Endodermal cell (in vitro differentiated cells): ENCODE measurements around the gene LIPK. TPM values are rescaled to one million over a fixed set of nuclear protein-coding genes. Genes with fewer than 3 reads are reported as not detected.
"Not testable (repeated sequence)": the region's sequence is repeated elsewhere in the genome, so short reads cannot be mapped to it uniquely, and the experiment has no call there.

ENCODE experiments used
- DNase-seq: peaks from one replicate; pipeline ENCODE4 v3.0.0-alpha.2; 2017
- H3K27ac ChIP-seq: 2 replicates; pipeline ENCODE4 v1.5.1; 2013; ENCODE audit warnings: mild to moderate bottlenecking, low read depth, low read length, moderate library complexity
- H3K27me3 ChIP-seq: 2 replicates; pipeline ENCODE4 v1.6.1; 2013; ENCODE audit warnings: mild to moderate bottlenecking, low read length, moderate library complexity; ENCODE audit not compliant: insufficient read depth, control insufficient read depth, poor library complexity, severe bottlenecking
- H3K36me3 ChIP-seq: 2 replicates; pipeline ENCODE4 v1.7.0; 2013; ENCODE audit warnings: mild to moderate bottlenecking, low read length, moderate library complexity; ENCODE audit not compliant: control insufficient read depth, insufficient read depth
- H3K4me1 ChIP-seq: one replicate; pipeline ENCODE4 v1.7.0; 2013; ENCODE audit warnings: low read length; ENCODE audit not compliant: control insufficient read depth, insufficient read depth
- H3K4me3 ChIP-seq: 2 replicates; pipeline ENCODE4 v1.5.1; 2013; ENCODE audit warnings: mild to moderate bottlenecking, low read length, moderate library complexity
- H3K9ac ChIP-seq: 2 replicates; pipeline ENCODE4 v1.6.1; 2013; ENCODE audit warnings: mild to moderate bottlenecking, low read length, moderate library complexity; ENCODE audit not compliant: poor library complexity, severe bottlenecking; ENCODE audit errors: extremely low read depth
- H3K9me3 ChIP-seq: 2 replicates; pipeline ENCODE4 v1.6.1; 2013; ENCODE audit warnings: mild to moderate bottlenecking, low read length, moderate library complexity; ENCODE audit not compliant: control insufficient read depth
- H3K27ac Mint-ChIP-seq: 2 replicates; pipeline ENCODE4 v1.8.0; 2020; ENCODE audit warnings: mixed read lengths
- H3K27me3 Mint-ChIP-seq: 2 replicates; pipeline ENCODE4 v1.8.0; 2021; ENCODE audit warnings: mild to moderate bottlenecking, mixed read lengths; ENCODE audit not compliant: insufficient read depth
- H3K36me3 Mint-ChIP-seq: 2 replicates; pipeline ENCODE4 v1.8.0; 2020; ENCODE audit warnings: low read depth, mixed read lengths
- H3K4me1 Mint-ChIP-seq: 2 replicates; pipeline ENCODE4 v1.8.0; 2020; ENCODE audit warnings: mixed read lengths
- H3K4me3 Mint-ChIP-seq: 2 replicates; pipeline ENCODE4 v1.8.0; 2020; ENCODE audit warnings: mild to moderate bottlenecking, moderate library complexity, mixed read lengths
- H3K9me3 Mint-ChIP-seq: 2 replicates; pipeline ENCODE4 v1.8.0; 2020; ENCODE audit warnings: mild to moderate bottlenecking, mixed read lengths
- WGBS, 2 experiments: methylation state at CpG; one replicate each; pipeline versions ENCODE4 v1.1.5 to v1.1.7; 2013; ENCODE audit warnings: missing lambda C conversion rate in 2 of 2, mixed read lengths in 1 of 2; ENCODE audit not compliant: insufficient coverage in 1 of 2, insufficient read length in 1 of 2; 5-methylcytosine and 5-hydroxymethylcytosine counted together
- total RNA-seq, 2 donors: library from RNA; stranded (reverse); fragmentation: NEBNext Ultra II Directional in 1 of 2; extraction: Animal tissue kit (Norgen Biotek cat#: 25700) in 1 of 2; gene quantifications; 2 replicates in 1 of 2; 3 replicates in 1 of 2; pipeline ENCODE4 v1.2.1, GENCODE V29; 2021
- TF ChIP-seq, protein P1 (sequence below): fragments of 200-600 bp; sonication (generic); conservative IDR thresholded peaks from 2 replicates; pipeline ENCODE4 v1.5.0; 2021; ENCODE audit warnings: antibody characterized with exemption, mild to moderate bottlenecking

Gene LIPK
- total RNA-seq, 2 donors from 2014 or later, result not detected

DNA sequence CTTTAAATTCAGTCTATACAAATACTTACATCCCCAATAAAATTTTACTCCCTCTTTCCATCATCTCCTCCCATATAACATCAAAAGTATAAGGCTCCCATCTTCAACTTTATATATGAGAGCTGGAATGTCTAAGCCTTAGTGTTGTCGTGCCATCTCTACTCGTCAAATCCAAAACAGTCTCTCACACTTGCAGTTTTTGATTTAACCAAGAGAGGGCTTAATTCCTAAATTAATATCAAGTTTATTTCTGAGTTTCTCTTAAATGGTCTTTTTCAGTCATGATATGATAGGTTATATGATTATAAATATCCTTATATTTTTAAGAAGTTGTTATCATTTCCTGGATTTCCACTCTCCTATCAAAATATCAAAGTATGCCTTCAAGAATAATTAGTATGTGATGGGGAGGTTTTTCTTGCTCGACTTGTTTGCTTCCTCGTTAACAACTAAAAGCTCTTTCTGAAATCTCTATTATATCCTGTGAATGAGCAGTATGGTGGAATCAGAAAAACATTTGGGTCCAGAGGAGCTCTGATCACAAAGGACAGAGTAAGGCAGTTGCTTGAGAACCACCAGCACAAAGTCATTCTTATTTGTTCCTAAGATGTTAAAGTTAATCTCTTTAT lies 12.5 kb upstream of the LIPK start:
- Histone ChIP-seq H3K9ac (no peak overlapping the region), H3K36me3 (no peaks in the 10 kb centered on the region), H3K27ac (no peak overlapping the region), H3K9me3 (no peaks in the 10 kb centered on the region), H3K4me3 (no peak overlapping the region), H3K4me1 (no peaks in the 10 kb centered on the region), H3K27me3 (no peaks in the 10 kb centered on the region)
- no peak for DNase-seq
- Mint-ChIP-seq H3K9me3 (no peaks in the 10 kb centered on the region), H3K27ac (no peak overlapping the region), H3K4me1 (peaks cover 7% of the 10 kb centered on the region), H3K36me3 (no peaks in the 10 kb centered on the region), H3K27me3 (peaks cover 24% of the 10 kb centered on the region), H3K4me3 (no peak overlapping the region)
- TF ChIP-seq, protein P1, sequence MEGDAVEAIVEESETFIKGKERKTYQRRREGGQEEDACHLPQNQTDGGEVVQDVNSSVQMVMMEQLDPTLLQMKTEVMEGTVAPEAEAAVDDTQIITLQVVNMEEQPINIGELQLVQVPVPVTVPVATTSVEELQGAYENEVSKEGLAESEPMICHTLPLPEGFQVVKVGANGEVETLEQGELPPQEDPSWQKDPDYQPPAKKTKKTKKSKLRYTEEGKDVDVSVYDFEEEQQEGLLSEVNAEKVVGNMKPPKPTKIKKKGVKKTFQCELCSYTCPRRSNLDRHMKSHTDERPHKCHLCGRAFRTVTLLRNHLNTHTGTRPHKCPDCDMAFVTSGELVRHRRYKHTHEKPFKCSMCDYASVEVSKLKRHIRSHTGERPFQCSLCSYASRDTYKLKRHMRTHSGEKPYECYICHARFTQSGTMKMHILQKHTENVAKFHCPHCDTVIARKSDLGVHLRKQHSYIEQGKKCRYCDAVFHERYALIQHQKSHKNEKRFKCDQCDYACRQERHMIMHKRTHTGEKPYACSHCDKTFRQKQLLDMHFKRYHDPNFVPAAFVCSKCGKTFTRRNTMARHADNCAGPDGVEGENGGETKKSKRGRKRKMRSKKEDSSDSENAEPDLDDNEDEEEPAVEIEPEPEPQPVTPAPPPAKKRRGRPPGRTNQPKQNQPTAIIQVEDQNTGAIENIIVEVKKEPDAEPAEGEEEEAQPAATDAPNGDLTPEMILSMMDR, result peak; percentile 59
- 83 to 96% methylated on average over 1 to 4 of the region's 4 CpGs for WGBS, 2 experiments

DNA sequence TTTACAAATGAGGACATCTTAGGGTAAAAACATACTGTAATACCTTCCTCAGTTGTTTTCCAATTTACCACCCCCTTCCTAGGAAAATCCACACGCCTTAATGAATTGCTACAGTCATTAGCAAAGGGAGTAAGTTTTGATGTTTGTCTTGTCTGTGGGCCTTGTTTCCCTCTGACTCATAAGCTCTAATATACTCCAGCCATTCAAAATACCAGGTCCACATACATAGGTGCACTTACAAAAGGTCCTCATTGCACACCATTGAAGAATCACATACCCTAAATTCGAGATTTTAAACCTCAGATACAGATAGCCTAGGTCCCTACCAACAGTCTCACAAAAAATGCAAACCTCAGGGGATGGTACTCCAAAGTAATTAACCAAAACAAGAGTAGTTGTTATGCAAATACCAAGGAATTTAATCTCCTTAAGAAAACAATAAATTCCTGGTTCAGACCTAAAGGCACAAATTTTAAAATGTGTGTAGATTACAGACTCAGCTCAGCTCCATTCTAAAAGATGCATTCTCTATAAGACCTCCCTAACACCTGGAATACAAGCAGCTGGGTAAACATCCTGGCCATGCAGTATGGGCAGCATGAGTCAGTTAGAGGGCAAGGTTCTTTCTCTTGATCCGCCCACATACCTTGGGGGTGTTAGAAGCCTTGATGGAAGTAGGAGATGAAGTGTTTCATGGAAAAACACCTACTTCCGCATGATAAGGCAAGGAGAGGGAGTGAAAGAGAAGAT lies 3.0 kb upstream of the LIPK start:
- Mint-ChIP-seq H3K4me1 (peaks cover 23% of the 10 kb centered on the region), H3K4me3 (no peak overlapping the region), H3K27ac (peak overlapping the region; percentile 81), H3K36me3 (no peaks in the 10 kb centered on the region), H3K27me3 (peaks cover 34% of the 10 kb centered on the region), H3K9me3 (no peaks in the 10 kb centered on the region)
- TF ChIP-seq, protein P1, result no peak
- peak; percentile 83 for DNase-seq
- 41% methylated on average over 3 of the region's 4 CpGs; no CpG with 5 or more reads in 1 of the 2 experiments for WGBS, 2 experiments
- Histone ChIP-seq H3K4me3 (peak overlapping the region; percentile 12), H3K4me1 (no peaks in the 10 kb centered on the region), H3K27me3 (no peaks in the 10 kb centered on the region), H3K9ac (no peak overlapping the region), H3K36me3 (no peaks in the 10 kb centered on the region), H3K9me3 (no peaks in the 10 kb centered on the region), H3K27ac (no peak overlapping the region)

DNA sequence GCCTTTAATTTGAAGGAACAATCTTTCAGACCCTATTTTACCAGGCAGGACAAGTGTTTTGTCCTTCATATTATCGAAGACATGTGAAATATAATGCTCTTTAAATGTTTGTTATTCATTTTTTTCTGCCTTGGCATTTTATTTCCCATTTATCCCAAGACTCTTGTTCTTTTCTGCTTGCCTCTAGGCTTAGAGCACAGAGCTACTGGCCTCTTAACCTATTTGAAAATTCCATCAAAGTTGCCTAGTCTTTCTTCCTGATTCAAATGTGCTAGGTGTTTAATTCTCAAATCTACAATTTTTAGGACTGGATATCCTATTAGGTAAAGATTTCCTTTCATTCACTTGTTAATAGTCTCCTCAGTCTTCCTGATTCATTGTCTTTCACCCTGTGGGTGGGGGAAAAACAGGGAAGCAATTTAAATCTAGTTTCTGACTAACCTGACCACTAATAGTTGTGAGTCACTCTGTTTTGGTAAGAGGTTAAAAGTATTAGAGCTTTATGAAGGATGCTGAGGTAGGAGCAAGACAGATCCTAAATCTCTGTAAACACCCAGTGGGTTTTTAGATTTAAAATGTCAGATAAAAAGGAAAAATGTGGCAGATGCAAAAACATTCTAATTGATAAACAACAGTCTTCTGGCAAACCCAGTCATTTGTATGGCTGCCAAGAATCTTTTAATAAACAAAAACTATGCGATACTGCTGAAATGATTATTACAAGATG lies 1.5 kb downstream of the LIPK start:
- Mint-ChIP-seq H3K27ac (peak overlapping the region; percentile 12), H3K27me3 (peaks cover 4% of the 10 kb centered on the region), H3K4me1 (peaks cover 25% of the 10 kb centered on the region), H3K4me3 (no peak overlapping the region), H3K9me3 (no peaks in the 10 kb centered on the region), H3K36me3 (no peaks in the 10 kb centered on the region)
- no peak overlapping the region for H3K27ac ChIP-seq
- H3K36me3 ChIP-seq, result no peaks in the 10 kb centered on the region
- TF ChIP-seq, protein P1, result no peak
- no peak overlapping the region for H3K9ac ChIP-seq
- no peak for DNase-seq
- no peaks in the 10 kb centered on the region for H3K9me3 ChIP-seq
- 83% methylated on average over 2 of the region's 2 CpGs; no CpG with 5 or more reads in 1 of the 2 experiments for WGBS, 2 experiments
- H3K4me3 ChIP-seq, result no peak overlapping the region
- no peaks in the 10 kb centered on the region for H3K4me1 ChIP-seq
- no peaks in the 10 kb centered on the region for H3K27me3 ChIP-seq

DNA sequence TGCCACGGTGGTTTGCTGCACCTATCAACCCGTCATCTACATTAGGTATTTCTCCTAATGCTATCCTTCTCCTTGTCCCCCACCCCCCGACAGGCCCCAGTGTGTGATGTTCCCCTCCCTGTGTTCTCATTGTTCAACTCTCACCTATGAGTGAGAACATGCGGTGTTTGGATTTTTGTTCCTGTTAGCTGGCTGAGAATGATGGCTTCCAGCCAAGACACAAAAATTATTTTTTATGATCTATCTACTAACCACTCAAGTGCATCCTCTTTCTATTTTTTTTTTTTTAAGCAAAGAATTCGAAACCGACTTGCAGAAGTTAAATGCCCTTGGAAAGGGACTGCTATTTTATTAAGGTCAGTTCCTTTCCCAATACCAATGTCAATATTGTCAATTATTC lies 3.3 kb downstream of the LIPK start:
- H3K9ac ChIP-seq, H3K36me3 ChIP-seq, H3K4me1 ChIP-seq, H3K27me3 Mint-ChIP-seq, H3K36me3 Mint-ChIP-seq, H3K9me3 ChIP-seq, H3K4me3 ChIP-seq, H3K27ac ChIP-seq, DNase-seq, H3K4me3 Mint-ChIP-seq, H3K27me3 ChIP-seq, H3K27ac Mint-ChIP-seq, H3K9me3 Mint-ChIP-seq: not testable (repeated sequence)
- WGBS, 2 experiments, result 40 to 62% methylated on average over 2 to 6 of the region's 6 CpGs
- H3K4me1 Mint-ChIP-seq, result peaks cover 16% of the 10 kb centered on the region
